GM12872 (cell line): Measurements from ENCODE around the gene MBNL2.

ENCODE experiments used
- CTCF ChIP-seq: IDR thresholded peaks from 3 replicates; pipeline ENCODE4 v1.5.1; 2011; ENCODE audit warnings: low read depth, mild to moderate bottlenecking, low read length, moderate library complexity; ENCODE audit not compliant: insufficient read depth

MBNL2 gene

GRCh38 chr13:97434397-97435201, 212.5 kb downstream of the MBNL2 start:
- TF ChIP-seq CTCF = no peak

DNA sequence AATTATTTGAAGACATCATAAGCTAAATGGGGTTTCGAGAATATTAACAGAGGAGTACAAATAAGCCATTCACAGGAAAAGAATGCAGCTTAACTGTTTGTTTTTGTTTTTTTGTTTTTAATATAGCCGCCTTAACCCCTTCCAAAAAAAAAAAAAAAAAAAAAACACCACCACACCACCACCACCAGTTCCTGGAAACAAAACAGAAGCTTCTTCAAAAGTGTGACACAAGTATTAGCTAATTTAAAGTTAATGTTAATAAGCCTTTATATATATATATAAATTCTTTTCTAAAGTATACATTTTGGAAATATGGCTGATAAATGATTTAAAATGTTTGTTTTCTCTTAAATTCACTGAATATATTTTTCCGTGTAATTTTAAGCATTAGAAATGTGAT, 213.2 kb downstream of the MBNL2 start:
- TF ChIP-seq CTCF = no peak

GRCh38 chr13:97435794-97436193, 213.7 kb downstream of the MBNL2 start:
- TF ChIP-seq CTCF = no peak

GRCh38 chr13:97436845-97437244, 214.7 kb downstream of the MBNL2 start:
- no peak for TF ChIP-seq CTCF

DNA sequence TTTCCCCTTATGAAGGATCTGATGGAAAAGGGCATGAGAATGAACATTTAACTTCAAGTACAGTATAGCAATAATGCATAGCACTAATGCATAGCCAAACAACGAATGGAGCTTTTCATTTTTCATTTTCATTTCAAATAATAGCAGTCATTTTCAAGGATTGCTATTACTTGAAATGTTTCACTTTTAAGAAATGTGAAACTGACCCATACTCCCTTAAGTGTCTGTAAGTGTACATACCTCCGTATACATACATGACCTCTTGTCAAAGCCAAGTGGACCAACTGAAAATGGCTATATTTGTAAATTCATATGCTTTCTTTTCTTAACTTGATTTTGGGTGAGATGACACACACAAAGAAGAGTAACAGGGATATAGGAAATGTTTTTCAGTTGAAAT, 215.6 kb downstream of the MBNL2 start:
- TF ChIP-seq CTCF = no peak

GRCh38 chr13:97438856-97439595, 216.9 kb downstream of the MBNL2 start:
- TF ChIP-seq CTCF = no peak

DNA sequence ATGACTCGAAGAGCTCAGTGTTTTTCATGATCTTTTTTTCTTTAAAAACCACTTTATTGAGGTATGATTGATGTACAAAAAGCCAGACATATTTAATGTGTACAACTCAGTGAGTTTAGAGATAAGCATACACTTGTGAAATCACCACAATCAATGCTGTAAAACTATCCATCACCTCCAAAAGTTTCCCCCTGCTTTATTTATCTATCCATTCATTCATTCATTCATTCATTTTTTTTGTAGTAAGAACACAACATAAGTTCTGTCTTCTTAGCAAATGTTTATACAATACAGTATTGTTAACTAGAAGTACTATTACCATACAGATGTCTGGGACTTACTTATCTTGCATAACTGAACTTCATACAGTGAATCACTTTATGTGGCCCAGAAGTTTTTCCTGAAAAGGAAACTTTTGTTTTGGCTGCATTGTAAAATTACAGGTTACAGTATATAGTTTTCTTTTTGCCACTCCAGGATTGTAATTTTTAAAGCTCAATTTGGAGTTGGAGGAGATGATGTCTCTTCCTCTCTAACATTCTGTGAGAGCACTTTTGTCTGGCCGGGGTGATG, 218.6 kb downstream of the MBNL2 start:
- TF ChIP-seq CTCF = no peak
